HepG2 (cell line): ENCODE measurements around the gene TRIM54. TPM values are rescaled to one million over a fixed set of nuclear protein-coding genes. Genes with fewer than 3 reads are reported as not detected.

Source experiments
- ATF5 ChIP-seq: sonication (generic); formaldehyde crosslinking; IDR thresholded peaks from 2 replicates; pipeline ENCODE4 v1.4.0; 2020; ENCODE audit warnings: mild to moderate bottlenecking, low read depth, missing genetic modification reagents
- BRF2 ChIP-seq: sonication (generic); formaldehyde crosslinking; IDR thresholded peaks from 2 replicates; pipeline ENCODE4 v1.8.1; 2022; ENCODE audit warnings: mild to moderate bottlenecking, missing genetic modification reagents
- EZH2 ChIP-seq: conservative IDR thresholded peaks from 2 replicates; pipeline ENCODE4 v1.6.1; 2012; ENCODE audit warnings: mild to moderate bottlenecking, low read depth, low read length, moderate library complexity
- HMGXB4 ChIP-seq, 2 experiments: sonication (generic) in 1 of 2; formaldehyde crosslinking in 1 of 2; IDR thresholded peaks; 2 replicates each; pipeline versions ENCODE4 v1.4.0 to v1.6.1; 2018 to 2020; ENCODE audit warnings: missing genetic modification reagents in 2 of 2, borderline replicate concordance in 1 of 2, low read depth in 1 of 2, mild to moderate bottlenecking in 1 of 2, missing biosample characterization in 1 of 2
- NCOA5 ChIP-seq: sonication (generic); formaldehyde crosslinking; IDR thresholded peaks from 2 replicates; pipeline ENCODE4 v1.4.0; 2020; ENCODE audit warnings: missing genetic modification reagents
- NONO ChIP-seq, 2 experiments: fragments of 450-650 bp in 1 of 2; sonication (generic) in 1 of 2; formaldehyde crosslinking in 1 of 2; IDR thresholded peaks in 1 of 2; conservative IDR thresholded peaks in 1 of 2; 2 replicates each; pipeline versions ENCODE4 v1.6.1 to v1.8.0; 2017 to 2022; ENCODE audit warnings: mild to moderate bottlenecking in 1 of 2, missing genetic modification reagents in 1 of 2, moderate library complexity in 1 of 2
- PHF5A ChIP-seq: IDR thresholded peaks from one replicate; pipeline ENCODE4 v1.6.1; 2018; ENCODE audit warnings: low read depth, missing genetic modification reagents; ENCODE audit not compliant: unreplicated experiment
- PRPF4 ChIP-seq: fragments of 200-400 bp; formaldehyde crosslinking; IDR thresholded peaks from 2 replicates; pipeline ENCODE4 v1.6.1; 2016; ENCODE audit warnings: low read length, low read depth; ENCODE audit not compliant: poor library complexity, severe bottlenecking
- SALL2 ChIP-seq: sonication (generic); formaldehyde crosslinking; IDR thresholded peaks from 2 replicates; pipeline ENCODE4 v1.8.1; 2023; ENCODE audit warnings: mild to moderate bottlenecking, missing genetic modification reagents, inconsistent platforms
- SKI ChIP-seq: fragments of 450-650 bp; IDR thresholded peaks from one replicate; pipeline ENCODE4 v1.6.1; 2018; ENCODE audit warnings: mild to moderate bottlenecking; ENCODE audit not compliant: partially characterized antibody
- SMAD9 ChIP-seq: sonication (generic); formaldehyde crosslinking; IDR thresholded peaks from 2 replicates; pipeline ENCODE4 v1.5.1; 2020; ENCODE audit warnings: mild to moderate bottlenecking, missing genetic modification reagents
- TEAD3 ChIP-seq: optimal IDR thresholded peaks from 2 replicates; pipeline ENCODE3; 2016; ENCODE audit warnings: borderline replicate concordance
- THAP7 ChIP-seq: sonication (generic); formaldehyde crosslinking; IDR thresholded peaks from 2 replicates; pipeline ENCODE4 v1.8.1; 2023; ENCODE audit warnings: mild to moderate bottlenecking, missing genetic modification reagents
- ZFX ChIP-seq: sonication (generic); formaldehyde crosslinking; IDR thresholded peaks from 2 replicates; pipeline ENCODE4 v1.4.0; 2020; ENCODE audit warnings: mild to moderate bottlenecking, low read depth, missing genetic modification reagents, moderate library complexity
- ZMYM3 ChIP-seq: sonication (generic); formaldehyde crosslinking; IDR thresholded peaks from 2 replicates; pipeline ENCODE4 v1.5.1; 2020; ENCODE audit warnings: mild to moderate bottlenecking, missing genetic modification reagents
- ZNF331 ChIP-seq: sonication (generic); formaldehyde crosslinking; IDR thresholded peaks from 2 replicates; pipeline ENCODE4 v1.4.0; 2020; ENCODE audit warnings: missing genetic modification reagents
- ZNF335 ChIP-seq: sonication (generic); formaldehyde crosslinking; IDR thresholded peaks from 2 replicates; pipeline ENCODE4 v1.4.0; 2020; ENCODE audit warnings: missing genetic modification reagents
- ZNF33B ChIP-seq: sonication (generic); formaldehyde crosslinking; IDR thresholded peaks from 2 replicates; pipeline ENCODE4 v1.5.1; 2020; ENCODE audit warnings: mild to moderate bottlenecking, missing genetic modification reagents
- ZNF749 ChIP-seq: sonication (generic); formaldehyde crosslinking; IDR thresholded peaks from 2 replicates; pipeline ENCODE4 v1.8.0; 2022; ENCODE audit warnings: mild to moderate bottlenecking, missing genetic modification reagents, moderate library complexity, borderline replicate concordance
- ZSCAN5A ChIP-seq: sonication (generic); formaldehyde crosslinking; IDR thresholded peaks from 2 replicates; pipeline ENCODE4 v1.8.0; 2022; ENCODE audit warnings: mild to moderate bottlenecking, missing genetic modification reagents, borderline replicate concordance
- ZXDC ChIP-seq: sonication (generic); formaldehyde crosslinking; IDR thresholded peaks from 2 replicates; pipeline ENCODE4 v1.5.0; 2020; ENCODE audit warnings: mild to moderate bottlenecking, missing genetic modification reagents
- polyA plus RNA-seq, 8 experiments: library from polyadenylated mRNA; depleted of rRNA in 3 of 8; stranded (reverse) in 7 of 8; unstranded in 1 of 8; fragments of >200 nt; fragmentation: Illumina TruSeq in 4 of 8; extraction: Trizol in 4 of 8; gene quantifications; 2 replicates each; pipeline versions ENCODE4 v1.2.1 to v1.2.3, GENCODE V29; 2011 to 2016; ENCODE audit warnings: low read depth in 4 of 8, missing spikeins in 1 of 8, mixed read lengths in 1 of 8; ENCODE audit not compliant: insufficient read depth in 1 of 8
- total RNA-seq, 5 experiments: library from RNA; depleted of rRNA; stranded (reverse); fragments of >200 nt; fragmentation: Illumina TruSeq; extraction: Trizol; gene quantifications; 2 replicates each; pipeline ENCODE4 v1.2.3, GENCODE V29; 2016; ENCODE audit warnings: low read depth in 1 of 5

The TRIM54 gene
- total and polyA plus RNA-seq, 2 of the 13 experiments (the other 11 are each of a cell fraction or from before 2014, with no cell fraction given), result 0.07 to 0.13 TPM

GRCh38 chr2:27322301-27322765, 40.1 kb downstream of the TRIM54 start (continued):
- TF ChIP-seq ZNF335 (CRISPR knock-in tag), result no peak
- TF ChIP-seq SALL2 (CRISPR knock-in tag), result no peak
- no peak for TF ChIP-seq PHF5A (CRISPR knock-in tag)
- no peak for TF ChIP-seq NONO (IDR thresholded peaks at IDR 0.05)
- no peak for TF ChIP-seq NONO (CRISPR knock-in tag; conservative IDR thresholded peaks at IDR 0.05)
- TF ChIP-seq NCOA5 (CRISPR knock-in tag), result no peak
- TF ChIP-seq ATF5 (CRISPR knock-in tag), result no peak
- no peak for TF ChIP-seq ZNF33B (CRISPR knock-in tag)
- no peak for TF ChIP-seq EZH2
- TF ChIP-seq SMAD9 (CRISPR knock-in tag), result 0 out of 2 replicates have a peak, but pooled peaks have one; percentile 32
- TF ChIP-seq BRF2, result no peak
- no peak for TF ChIP-seq ZMYM3
- TF ChIP-seq TEAD3 (CRISPR knock-in tag), result peak; percentile 13
- no peak for TF ChIP-seq ZXDC
- TF ChIP-seq ZNF331, result no peak
- TF ChIP-seq ZNF749, result no peak
- 0 out of 4 replicates have a peak, but pooled peaks of 1 of the 2 experiments have one; percentile 7 for TF ChIP-seq HMGXB4 (CRISPR knock-in tag; IDR thresholded peaks at IDR 0.05; ENCODE audit: borderline replicate concordance in 1 of 2, low read depth in 1 of 2)
- no peak for TF ChIP-seq SKI
- 0 out of 2 replicates have a peak, but pooled peaks have one; percentile 53 for TF ChIP-seq THAP7 (CRISPR knock-in tag)
- TF ChIP-seq ZFX, result no peak
- peak; percentile 32; the same call in 1 of the 2 replicates for TF ChIP-seq ZSCAN5A (CRISPR knock-in tag)
- TF ChIP-seq PRPF4, result no peak
